ENCODE data around the gene TBPL1. TPM values are rescaled to one million over a fixed set of nuclear protein-coding genes. Genes with fewer than 3 reads are reported as not detected.

The TBPL1 gene
- total and polyA plus RNA-seq, 2 of the 13 experiments (the other 11 are each of a cell fraction or from before 2014, with no cell fraction given) = 25.3 to 39.3 TPM

DNA sequence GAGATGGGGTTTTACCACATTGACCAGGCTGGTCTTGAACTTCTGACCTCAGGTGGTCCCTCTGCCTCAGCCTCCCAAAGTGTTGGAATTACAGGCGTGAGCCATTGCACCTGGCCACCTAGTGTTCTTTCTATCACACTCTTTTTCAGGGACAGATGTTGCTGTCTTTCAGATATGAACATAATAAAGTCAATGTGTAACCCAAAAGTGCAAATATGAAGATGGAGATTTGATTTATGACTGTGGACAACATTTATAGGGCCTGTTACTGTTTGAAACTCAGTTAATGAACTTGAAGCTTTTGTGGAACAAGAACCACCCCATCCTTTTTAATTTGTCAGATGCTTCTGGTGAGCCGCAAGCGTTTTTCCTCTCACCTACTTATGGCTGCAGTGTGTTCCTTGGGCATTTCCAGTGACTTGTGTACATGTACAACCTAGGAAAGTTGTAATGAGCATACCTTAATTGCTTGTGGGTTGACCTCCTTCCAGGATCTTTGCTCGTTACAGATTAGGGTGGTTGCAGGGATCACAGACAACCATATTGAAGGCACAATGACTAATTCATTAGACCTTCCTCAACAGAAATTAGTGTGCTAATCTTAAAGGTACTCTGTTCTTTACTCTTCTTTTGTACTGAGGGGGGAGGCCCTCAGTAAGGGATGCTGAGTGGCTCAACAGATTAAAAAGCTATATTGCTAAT is 6.8 kb downstream of the TBPL1 start:
- DNase-seq (ENCODE audit: low spot score) = no peak
- Histone ChIP-seq H3K4me2 (ENCODE audit: low read depth, low read length) (no peak overlapping the region), H3K4me3 (replicated peaks in 1 of 3; ENCODE audit: insufficient read depth in 1 of 3, low read depth in 2 of 3, low read length in 3 of 3) (no peak overlapping the region), H3K79me2 (ENCODE audit: insufficient read depth, low read length) (peaks cover 54% of the 10 kb centered on the region), H2AFZ (ENCODE audit: low read length) (no peak overlapping the region), H3K4me1 (ENCODE audit: insufficient read depth, low read length) (peaks cover 6% of the 10 kb centered on the region), H3K27ac (ENCODE audit: extremely low read length, insufficient read depth, low read length) (no peak overlapping the region), H3K36me3 (replicated peaks in 1 of 2; ENCODE audit: control insufficient read depth in 1 of 2, insufficient read depth in 2 of 2, low read length in 2 of 2) (no peaks in the 10 kb centered on the region), H4K20me1 (ENCODE audit: insufficient read depth, low read length) (no peaks in the 10 kb centered on the region), H3K27me3 (ENCODE audit: control insufficient read depth in 1 of 2, insufficient read depth in 2 of 2, low read length in 2 of 2) (no peaks in the 10 kb centered on the region), H3K9me3 (ENCODE audit: low read length) (no peaks in the 10 kb centered on the region), H3K9ac (ENCODE audit: insufficient read depth, low read depth, low read length) (no peak overlapping the region)
- no peak for FAIRE-seq
- no TSS peak for BruUV-seq (replicated peaks)
- ATAC-seq = no peak
- POLR2A ChIA-PET = no interaction called here
- intact Hi-C loops (cut with micrococcal nuclease; ENCODE audit: unreplicated experiment) (no loop called here), in situ Hi-C loops (cut with HindIII; ENCODE audit: extremely low pct_ligation_motif_present, low pct_unique_long_range_greater_than_20kb) (no loop called here)
- no peak for TF ChIP-seq HNF1A (IDR thresholded peaks at IDR 0.05; ENCODE audit: low read depth)
- no peak for TF ChIP-seq HNF1A (CRISPR knock-in tag; IDR thresholded peaks at IDR 0.05; ENCODE audit: borderline replicate concordance)
- TF ChIP-seq ZMYM2 (CRISPR knock-in tag; IDR thresholded peaks at IDR 0.05) = no peak
- TF ChIP-seq PRPF4 (IDR thresholded peaks at IDR 0.05; ENCODE audit: low read depth, low read length, poor library complexity, severe bottlenecking) = no peak
- no peak for TF ChIP-seq ZNF121 (CRISPR knock-in tag; IDR thresholded peaks at IDR 0.05)
- TF ChIP-seq ZNF564 (CRISPR knock-in tag; IDR thresholded peaks at IDR 0.05) = no peak
- CTCF ChIA-PET (ENCODE audit: low intra/inter-chr PET ratio, low total read pairs) = no interaction called here
- 97% methylated on average over 4 of the region's 4 CpGs for WGBS (ENCODE audit: low lambda C conversion rate)
